Calu3 (cell line): ENCODE data around the gene SYMPK. TPM values are rescaled to one million over a fixed set of nuclear protein-coding genes. Genes with fewer than 3 reads are reported as not detected.

Source experiments
- BruUV-seq: library from RNA; stranded (reverse); fragments of 400-500 nt; replicated peaks from 2 replicates; lab custom pipeline; 2021; lab: Mats Ljungman, UMichigan
- CTCF ChIA-PET: fragments of 300-600 bp; sonication (Branson Sonifier 250); formaldehyde crosslinking; loops from one replicate; lab custom pipeline; 2022; ENCODE audit warnings: antibody characterized with exemption; lab: Charles Lee
- DNase-seq: peaks from one replicate; pipeline ENCODE4 v3.0.0; 2022
- H3K27ac Mint-ChIP-seq: one replicate; pipeline ENCODE4 v1.8.0; 2022; ENCODE audit warnings: mixed read lengths; ENCODE audit not compliant: unreplicated experiment
- H3K27me3 Mint-ChIP-seq: one replicate; pipeline ENCODE4 v1.8.0; 2022; ENCODE audit warnings: mixed read lengths; ENCODE audit not compliant: unreplicated experiment
- H3K36me3 Mint-ChIP-seq: one replicate; pipeline ENCODE4 v1.8.0; 2022; ENCODE audit warnings: mild to moderate bottlenecking, moderate library complexity, mixed read lengths; ENCODE audit not compliant: insufficient read depth, unreplicated experiment
- H3K4me1 Mint-ChIP-seq: one replicate; pipeline ENCODE4 v1.8.0; 2022; ENCODE audit warnings: mild to moderate bottlenecking, low read depth, mixed read lengths; ENCODE audit not compliant: unreplicated experiment
- H3K4me3 Mint-ChIP-seq: one replicate; pipeline ENCODE4 v1.8.0; 2022; ENCODE audit warnings: mild to moderate bottlenecking, low read depth, moderate library complexity, mixed read lengths; ENCODE audit not compliant: unreplicated experiment
- H3K9me3 Mint-ChIP-seq: one replicate; pipeline ENCODE4 v1.8.0; 2022; ENCODE audit warnings: low read depth, mixed read lengths; ENCODE audit not compliant: unreplicated experiment
- intact Hi-C: fragments of 100-400 bp; cut with micrococcal nuclease; formaldehyde crosslinking; loops from one replicate; pipeline ENCODE4 v1.10.0; 2022; ENCODE audit not compliant: unreplicated experiment
- total RNA-seq: library from RNA; stranded (reverse); gene quantifications from 2 replicates; pipeline ENCODE4 v1.2.3, GENCODE V29; 2022
- TF ChIP-seq, protein P1 (sequence below): fragments of 200-600 bp; IDR thresholded peaks from one replicate; pipeline ENCODE4 v1.8.0; 2022; ENCODE audit warnings: antibody characterized with exemption; ENCODE audit not compliant: unreplicated experiment

The SYMPK gene
- total RNA-seq, 1 experiment from 2014 or later = 130 TPM

DNA sequence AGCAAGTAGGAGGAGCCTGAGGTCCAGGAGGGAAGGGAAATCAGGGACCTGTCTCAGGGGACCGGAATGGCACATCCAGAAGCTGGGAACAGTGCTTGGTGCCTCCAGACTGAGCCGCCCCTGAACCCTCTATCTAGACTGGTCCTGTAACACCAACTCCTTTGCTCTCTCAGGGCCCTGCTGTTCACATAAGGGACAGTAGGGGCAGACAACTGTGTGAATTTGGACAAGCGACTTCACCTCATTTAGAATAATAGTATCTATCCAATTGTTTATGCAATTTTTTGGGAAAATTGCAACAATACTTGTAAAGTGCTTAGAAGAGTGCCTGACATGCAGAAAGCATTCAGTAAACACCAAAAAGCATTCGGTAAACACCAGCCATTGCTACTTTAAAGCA, 14.0 kb downstream of the SYMPK start:
- H3K9me3 Mint-ChIP-seq = no peaks in the 10 kb centered on the region
- H3K4me3 Mint-ChIP-seq = no peak overlapping the region
- no peaks in the 10 kb centered on the region for H3K4me1 Mint-ChIP-seq
- BruUV-seq = no TSS peak
- no peaks in the 10 kb centered on the region for H3K27me3 Mint-ChIP-seq
- intact Hi-C loops = no loop called here
- no peak overlapping the region for H3K27ac Mint-ChIP-seq
- TF ChIP-seq, protein P1, sequence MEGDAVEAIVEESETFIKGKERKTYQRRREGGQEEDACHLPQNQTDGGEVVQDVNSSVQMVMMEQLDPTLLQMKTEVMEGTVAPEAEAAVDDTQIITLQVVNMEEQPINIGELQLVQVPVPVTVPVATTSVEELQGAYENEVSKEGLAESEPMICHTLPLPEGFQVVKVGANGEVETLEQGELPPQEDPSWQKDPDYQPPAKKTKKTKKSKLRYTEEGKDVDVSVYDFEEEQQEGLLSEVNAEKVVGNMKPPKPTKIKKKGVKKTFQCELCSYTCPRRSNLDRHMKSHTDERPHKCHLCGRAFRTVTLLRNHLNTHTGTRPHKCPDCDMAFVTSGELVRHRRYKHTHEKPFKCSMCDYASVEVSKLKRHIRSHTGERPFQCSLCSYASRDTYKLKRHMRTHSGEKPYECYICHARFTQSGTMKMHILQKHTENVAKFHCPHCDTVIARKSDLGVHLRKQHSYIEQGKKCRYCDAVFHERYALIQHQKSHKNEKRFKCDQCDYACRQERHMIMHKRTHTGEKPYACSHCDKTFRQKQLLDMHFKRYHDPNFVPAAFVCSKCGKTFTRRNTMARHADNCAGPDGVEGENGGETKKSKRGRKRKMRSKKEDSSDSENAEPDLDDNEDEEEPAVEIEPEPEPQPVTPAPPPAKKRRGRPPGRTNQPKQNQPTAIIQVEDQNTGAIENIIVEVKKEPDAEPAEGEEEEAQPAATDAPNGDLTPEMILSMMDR = no peak
- CTCF ChIA-PET = interaction anchor here (0.5 kb wide), 1 partner anchor 181 kb away, joined by 5 read pairs; no protein-coding TSS in a partner anchor
- no peak for DNase-seq
- H3K36me3 Mint-ChIP-seq = peaks cover 64% of the 10 kb centered on the region

GRCh38 chr19:45847663-45848062, 15.3 kb downstream of the SYMPK start:
- Mint-ChIP-seq H3K9me3 (no peaks in the 10 kb centered on the region), H3K27ac (no peak overlapping the region), H3K36me3 (peaks cover 64% of the 10 kb centered on the region), H3K4me1 (no peaks in the 10 kb centered on the region), H3K4me3 (no peak overlapping the region), H3K27me3 (no peaks in the 10 kb centered on the region)
- intact Hi-C loops = no loop called here
- TF ChIP-seq, protein P1 = no peak
- BruUV-seq = no TSS peak
- DNase-seq = no peak
- CTCF ChIA-PET = no interaction called here

GRCh38 chr19:45842198-45842597, 20.7 kb downstream of the SYMPK start:
- no peak overlapping the region for H3K4me3 Mint-ChIP-seq
- no peaks in the 10 kb centered on the region for H3K9me3 Mint-ChIP-seq
- no peaks in the 10 kb centered on the region for H3K27me3 Mint-ChIP-seq
- DNase-seq = no peak
- CTCF ChIA-PET = interaction anchor here (0.6 kb wide), 1 partner anchor 841 kb away, joined by 3 read pairs; no protein-coding TSS in a partner anchor
- intact Hi-C loops = no loop called here
- H3K27ac Mint-ChIP-seq = no peak overlapping the region
- TF ChIP-seq, protein P1 = no peak
- no TSS peak for BruUV-seq
- no peaks in the 10 kb centered on the region for H3K4me1 Mint-ChIP-seq
- H3K36me3 Mint-ChIP-seq = peaks cover 76% of the 10 kb centered on the region

DNA sequence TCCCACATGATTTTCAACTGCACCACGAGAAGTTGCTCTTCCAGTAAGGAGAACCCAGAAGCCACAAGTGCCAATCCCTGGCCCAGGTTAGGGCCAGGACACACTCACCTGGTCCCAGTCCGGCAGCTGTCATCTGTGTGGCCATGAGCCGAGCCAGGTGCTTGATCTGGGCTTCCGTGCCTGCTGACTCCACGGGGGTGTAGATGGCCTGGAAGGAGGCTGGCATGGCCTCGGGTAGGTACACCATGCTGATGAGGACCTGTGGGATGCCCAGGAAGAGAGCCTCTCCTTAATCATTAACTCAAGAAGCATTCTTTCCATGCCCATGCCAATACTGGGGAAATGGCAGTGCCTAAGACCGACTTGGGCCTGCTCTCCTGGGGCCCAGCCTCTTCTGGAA, 28.0 kb downstream of the SYMPK start:
- Mint-ChIP-seq H3K27me3 (no peaks in the 10 kb centered on the region), H3K36me3 (peaks cover 87% of the 10 kb centered on the region), H3K4me1 (peaks cover 9% of the 10 kb centered on the region), H3K9me3 (no peaks in the 10 kb centered on the region), H3K27ac (no peak overlapping the region), H3K4me3 (no peak overlapping the region)
- intact Hi-C loops = no loop called here
- DNase-seq = no peak
- CTCF ChIA-PET = no interaction called here
- no TSS peak for BruUV-seq
- TF ChIP-seq, protein P1 = no peak
